SKM-1 (cell line): ENCODE results near the gene GHR.

ENCODE experiments used
- DNase-seq: peaks from one replicate; lab custom pipeline; 2025; ENCODE audit not compliant: unreplicated experiment; lab: John Stamatoyannopoulos, UW

GHR gene

DNA sequence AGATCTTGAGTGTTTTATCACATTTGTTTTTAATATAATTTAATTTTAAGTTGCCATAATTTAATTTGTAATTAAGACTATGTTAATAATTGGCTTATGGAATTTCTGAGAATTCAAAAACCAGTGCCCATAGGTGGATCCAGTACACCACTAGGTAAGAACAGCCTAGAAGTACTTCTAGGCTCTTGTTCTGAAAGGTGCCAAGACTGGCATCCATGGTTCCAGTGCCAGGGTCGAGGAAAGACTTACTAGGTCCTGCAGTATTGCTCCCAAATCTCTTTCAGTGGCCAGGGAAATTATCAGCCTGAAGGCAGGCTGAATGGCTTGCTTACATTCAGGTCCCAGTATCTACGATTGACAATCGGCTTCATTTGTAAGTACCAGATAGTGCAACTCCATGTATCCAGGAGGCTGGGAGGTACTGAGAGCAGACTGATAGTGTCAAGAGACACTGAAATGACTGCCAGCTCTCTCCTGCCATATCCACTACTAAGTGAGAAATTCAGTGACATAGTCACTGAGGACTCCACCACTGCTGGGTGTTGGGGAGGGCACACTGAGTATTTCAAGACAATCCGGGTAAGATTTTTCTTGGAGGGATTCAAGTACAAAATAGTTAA lies 174.2 kb downstream of the GHR start:
- no peak for DNase-seq

DNA sequence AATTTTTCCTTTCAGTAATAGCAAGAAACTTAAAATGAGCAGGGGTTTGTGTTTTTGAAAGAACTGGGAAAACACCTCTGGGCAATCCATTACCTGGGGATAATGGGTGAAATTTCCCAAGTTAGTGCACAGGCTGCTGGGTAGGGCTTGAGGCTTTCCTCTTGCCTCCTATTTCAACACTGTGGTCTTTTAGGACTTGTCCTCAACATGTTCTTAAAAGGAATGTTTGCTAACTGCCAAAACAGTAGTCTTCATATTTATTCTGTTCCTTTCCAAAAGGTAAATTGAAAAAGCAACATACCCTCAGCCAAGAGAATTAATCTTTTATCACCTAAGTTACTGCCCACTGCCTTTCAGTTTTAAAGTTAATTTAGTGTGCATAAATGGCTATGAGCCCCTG lies 175.1 kb downstream of the GHR start:
- DNase-seq = no peak

DNA sequence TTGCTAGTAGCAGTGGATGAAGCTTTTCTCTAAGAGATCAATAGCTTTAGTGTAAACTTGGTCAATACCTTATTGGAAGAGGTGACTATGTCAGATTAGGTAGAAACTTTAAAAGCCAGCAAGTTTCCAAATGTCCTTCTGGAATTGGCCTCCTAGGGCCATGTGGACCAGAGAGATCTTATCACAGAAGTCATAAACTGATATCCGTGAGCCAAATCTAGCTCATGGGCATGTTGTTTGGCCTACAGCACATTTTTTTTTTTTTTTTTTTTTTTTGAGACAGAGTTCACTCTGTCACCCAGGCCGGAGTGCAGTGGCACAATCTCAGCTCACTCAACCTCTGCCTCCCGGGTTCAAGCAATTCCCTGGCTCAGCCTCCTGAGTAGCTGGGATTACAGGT lies 175.9 kb downstream of the GHR start:
- no peak for DNase-seq

DNA sequence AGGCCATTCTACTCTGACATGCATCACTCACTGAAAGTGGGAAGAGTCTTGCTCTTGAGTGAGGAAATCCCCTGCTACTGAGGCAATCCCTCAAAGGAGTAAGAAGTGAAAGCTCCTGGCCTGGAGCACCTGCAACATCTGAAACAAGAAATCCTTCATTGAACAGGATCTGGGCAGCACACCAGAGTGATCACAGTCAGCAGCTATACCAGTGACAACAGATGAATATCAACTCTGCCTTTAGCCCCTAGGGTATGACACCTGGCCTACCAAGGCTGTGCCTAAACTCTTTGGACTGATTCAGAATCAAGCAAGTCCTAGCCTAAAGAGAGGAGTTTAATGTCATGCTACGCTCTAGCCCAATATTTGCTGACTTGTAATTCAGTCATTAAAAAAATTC lies 177.2 kb downstream of the GHR start:
- DNase-seq = no peak

DNA sequence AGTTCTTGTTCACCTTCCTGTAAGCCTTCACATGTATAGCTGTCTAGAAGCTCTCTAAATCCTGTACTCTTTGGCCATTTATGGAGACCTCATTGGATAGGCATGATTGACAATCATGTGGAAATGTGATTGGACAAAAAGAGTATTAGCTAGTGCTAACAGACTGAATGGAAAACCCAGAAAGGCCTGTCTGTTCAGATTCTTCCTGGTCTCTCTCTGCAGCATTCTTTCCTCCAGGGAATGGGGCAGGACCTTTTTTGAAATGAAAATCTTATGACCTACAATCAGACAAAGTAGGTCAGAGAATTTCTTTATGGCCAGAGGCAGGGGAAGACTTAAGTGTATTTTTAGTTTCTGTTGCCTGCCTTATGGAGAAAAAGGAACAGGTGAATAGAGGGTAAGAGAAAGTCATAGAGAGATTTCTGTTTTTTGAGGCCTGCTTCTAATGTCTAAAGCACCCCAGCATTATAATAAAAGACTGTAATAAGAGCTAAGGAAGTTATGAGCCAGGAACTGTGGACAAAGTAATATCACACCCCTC lies 181.0 kb downstream of the GHR start:
- no peak for DNase-seq

DNA sequence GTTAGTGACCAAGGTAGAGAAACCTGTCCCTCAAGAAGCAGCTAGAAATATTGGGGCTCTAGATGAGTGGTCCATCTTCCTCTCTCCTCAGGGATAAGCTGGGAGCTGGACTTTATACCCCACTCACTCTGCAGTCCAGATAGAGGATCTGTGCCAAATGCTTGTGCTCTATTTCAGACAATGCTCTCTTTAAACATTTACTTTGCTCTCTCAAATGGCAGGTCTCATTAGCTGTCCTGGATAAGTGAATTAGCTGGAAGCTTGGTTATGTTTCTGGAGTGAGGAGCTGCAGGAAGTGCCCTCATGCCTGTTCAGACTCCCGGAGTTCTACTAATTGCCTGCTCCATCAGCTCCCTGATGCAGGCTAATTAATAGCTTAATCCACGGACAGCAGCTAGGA lies 182.3 kb downstream of the GHR start:
- DNase-seq = no peak

DNA sequence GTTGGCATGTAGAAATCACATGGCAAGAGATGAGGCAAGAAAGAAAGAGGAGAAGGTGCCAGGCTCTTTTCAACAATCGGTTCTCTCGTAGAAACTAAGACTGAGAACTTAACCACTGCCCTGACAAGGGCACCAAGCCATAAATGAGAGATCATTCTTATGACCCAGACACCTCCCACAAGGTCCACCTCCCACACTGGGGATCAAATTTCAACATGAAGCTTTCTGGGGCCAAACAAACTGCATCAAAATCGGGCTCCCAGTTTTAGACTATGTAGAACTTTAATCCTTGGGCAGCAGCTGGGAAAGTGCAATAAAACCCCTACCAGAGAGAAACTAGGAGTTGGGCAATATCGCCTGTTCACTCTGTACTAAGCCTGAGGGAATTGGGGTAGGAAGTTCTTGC lies 183.2 kb downstream of the GHR start:
- DNase-seq = no peak

DNA sequence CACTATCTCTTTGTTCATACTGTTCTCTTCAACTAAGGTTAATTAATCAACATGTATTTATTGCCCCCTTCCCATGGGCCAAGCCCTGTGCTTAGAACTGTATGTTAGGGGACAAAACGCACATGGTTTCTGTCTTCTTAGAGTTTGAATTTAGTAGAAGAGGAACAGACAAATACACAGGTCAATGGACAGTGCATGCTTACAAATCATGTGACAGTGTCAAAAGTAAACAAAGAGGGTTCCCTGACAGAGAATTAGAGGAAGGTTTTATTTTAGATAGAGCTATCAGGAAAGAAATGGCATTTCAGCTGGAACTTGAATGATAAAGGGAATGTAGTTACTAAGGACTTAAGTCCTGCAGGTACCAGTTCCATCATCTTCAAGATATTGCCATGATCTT lies 188.2 kb downstream of the GHR start:
- DNase-seq = no peak

DNA sequence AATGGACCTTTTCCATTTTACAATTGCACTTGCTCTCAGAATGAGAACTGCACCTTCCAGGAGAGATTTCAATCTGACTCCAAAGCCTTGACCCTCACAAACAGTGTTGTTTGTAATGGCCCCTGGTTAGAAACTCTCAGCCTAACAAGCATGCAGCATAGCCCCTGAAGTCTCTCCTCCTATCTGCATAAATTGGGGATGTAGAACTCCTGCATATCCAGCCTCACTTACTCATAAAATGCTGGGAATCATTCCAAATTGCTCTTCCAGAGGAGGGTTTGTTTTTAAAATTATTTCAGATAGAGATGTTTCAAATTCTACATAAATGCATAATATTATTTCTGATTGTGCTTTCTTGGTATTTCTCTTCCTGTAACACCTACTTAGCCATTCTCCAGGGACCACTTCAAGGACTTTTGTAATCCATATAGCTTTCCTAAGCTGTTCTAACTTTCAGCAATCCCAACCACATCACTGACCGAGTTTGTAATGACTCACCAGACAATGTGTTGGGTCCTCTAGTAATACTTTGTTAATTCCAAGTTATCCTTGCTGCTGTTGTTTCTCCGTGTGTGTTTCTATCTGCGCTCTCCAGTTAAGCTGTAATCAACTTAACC lies 189.6 kb downstream of the GHR start:
- DNase-seq = no peak

DNA sequence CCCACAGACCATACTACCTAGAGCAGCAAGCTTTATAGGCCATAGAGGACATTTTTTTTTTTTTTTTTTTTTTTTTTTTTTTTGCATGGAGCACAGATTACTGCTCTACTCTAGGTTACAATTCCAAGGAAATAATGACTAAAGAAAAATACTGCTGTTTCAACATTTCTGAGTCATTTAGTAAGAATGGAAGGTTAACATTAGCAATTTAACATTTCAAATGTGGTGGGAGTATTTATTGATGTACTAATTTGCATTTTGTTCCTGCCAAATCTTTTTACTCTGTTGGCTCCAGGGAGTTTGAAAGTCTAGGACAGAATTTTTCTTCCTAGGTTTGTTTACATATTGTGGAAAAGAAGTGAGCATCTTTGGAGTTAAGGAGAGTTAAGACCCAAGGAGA lies 191.3 kb downstream of the GHR start:
- DNase-seq = no peak

DNA sequence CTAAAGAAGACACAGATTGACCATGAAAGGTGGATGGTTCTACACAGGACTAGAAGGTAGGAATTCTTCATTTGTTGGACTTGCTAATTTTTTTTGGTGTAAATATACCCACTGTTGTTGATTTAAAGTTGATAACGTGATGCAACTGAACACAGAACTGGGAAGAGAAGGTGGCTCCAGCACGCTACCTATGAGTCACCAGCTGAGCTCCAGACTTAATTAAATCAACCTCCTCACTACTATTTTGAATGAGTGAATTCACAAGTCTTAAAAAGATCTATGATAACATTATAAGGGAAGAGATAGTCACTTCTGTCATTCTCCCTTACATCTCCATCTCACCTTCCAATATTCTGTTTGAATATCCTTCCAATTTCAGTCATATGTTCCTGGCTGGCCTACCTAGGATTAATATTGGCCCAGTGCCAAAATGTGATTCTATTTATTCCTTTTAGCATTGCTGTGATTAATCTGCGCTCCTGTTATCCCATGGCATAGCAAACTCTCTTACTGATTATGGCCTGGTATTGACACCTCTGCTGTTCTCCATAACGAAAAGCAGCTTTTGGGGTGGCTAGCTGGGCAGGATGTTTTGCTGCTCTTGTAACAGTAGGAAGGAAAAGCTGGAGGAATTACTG lies 197.5 kb downstream of the GHR start:
- DNase-seq = no peak

DNA sequence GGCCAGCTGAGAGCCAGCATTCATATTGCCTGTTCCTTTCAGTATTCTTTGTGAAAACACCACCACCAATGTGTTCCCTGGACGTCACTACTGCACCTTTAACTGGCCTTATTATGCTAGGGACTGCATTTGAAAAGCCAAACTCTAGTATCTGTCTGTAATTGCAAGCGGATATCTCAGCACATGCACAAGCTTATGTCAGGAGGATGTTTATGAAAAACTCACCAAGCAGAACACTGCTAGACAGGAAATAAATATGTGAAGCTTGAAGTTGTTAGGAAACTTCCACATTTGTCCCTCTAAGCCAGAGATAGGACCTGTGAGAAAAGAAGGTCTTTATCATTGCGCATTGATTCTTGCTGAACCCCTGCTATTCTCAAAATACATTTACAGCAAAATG lies 198.0 kb downstream of the GHR start:
- DNase-seq = no peak

DNA sequence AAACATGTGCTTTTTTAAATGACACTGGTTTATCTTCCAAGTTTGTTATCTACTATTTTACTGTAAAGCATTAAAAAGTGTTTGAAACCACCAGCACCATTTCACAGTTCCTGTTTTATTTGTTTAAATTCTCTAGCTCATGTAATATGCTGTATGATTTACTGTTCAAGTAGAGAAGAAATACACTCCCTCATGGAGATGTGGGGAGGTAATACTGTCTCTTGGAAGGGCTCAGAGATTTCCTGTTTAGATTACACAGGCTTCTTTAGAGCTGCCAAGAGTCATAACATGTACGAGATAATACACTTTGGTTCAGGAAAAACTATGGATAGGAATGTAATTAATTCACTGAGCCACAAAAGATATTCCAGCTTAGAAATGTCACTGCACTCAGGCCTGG lies 198.4 kb downstream of the GHR start:
- no peak for DNase-seq

DNA sequence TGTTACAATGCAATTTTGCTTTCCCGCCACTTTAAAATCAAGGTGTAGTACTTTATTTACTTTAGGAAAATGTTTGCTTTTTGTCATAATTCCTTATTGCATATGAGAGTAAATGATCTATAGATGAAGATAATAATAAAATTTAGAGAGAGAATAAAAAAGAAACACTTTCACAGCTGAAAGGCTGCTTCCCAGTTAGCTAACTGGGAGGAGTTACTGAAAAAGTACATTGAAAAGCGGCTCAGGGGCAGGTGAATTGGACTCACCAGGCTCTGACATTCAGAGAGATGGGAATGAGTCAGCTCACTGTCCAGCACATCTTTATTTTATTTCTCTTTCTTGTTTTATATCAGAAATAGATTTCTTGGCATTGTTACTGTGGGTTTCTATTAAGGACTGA lies 201.7 kb downstream of the GHR start:
- DNase-seq = no peak

DNA sequence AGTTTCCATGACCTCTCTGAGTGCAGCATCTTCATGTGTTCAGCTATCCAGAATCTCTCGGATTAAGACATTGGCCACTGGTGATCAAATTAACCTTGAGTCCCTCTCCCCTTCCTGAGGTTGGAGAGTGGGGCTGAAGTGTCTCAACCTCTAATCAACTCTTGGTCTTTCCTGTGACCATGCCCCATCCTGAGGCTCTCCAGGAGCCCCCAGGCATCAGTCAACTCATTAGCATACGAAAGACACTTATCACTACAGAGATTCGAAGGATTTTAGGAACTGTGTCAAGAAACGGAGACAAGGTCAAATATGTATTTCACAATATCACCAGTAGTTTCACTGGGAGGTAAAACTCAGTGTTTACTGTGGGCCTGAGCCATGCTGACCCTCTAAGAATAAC lies 203.2 kb downstream of the GHR start:
- DNase-seq = no peak

DNA sequence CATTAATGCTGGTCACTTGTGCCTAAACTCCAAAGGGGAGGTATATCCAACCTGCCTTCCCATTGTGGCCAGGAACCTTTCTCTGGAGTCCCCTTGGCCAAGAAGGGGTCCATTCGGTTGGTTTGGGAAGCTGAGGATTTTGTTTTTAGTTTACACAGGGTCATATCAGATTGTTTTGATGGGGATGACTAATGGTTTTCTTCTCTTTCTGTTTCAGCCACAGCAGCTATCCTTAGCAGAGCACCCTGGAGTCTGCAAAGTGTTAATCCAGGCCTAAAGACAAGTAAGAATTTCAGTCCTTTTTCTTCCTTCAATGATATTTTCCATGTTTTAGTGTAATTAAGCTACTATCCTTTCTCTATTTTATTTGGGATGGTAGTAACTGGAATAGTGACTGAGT lies 205.6 kb downstream of the GHR start:
- DNase-seq = no peak

DNA sequence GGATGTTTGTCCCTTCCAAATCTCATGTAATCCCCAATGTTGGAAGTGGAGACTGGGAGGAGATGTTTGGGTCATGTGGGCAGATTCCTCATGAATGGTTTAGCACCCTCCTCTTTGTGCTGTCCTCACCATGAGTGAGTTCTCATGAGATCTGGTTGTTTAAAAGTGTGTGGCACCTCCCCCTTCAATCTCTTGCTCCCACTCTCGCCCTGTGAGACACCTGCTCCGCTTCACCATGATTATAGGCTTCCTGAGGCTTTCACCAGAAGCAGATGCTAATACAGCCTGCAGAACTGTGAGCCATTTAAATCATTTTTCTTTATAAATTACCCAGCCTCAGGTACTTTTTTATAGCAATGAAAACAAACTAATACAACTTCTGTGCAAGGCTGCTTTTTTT lies 206.0 kb downstream of the GHR start:
- no peak for DNase-seq

DNA sequence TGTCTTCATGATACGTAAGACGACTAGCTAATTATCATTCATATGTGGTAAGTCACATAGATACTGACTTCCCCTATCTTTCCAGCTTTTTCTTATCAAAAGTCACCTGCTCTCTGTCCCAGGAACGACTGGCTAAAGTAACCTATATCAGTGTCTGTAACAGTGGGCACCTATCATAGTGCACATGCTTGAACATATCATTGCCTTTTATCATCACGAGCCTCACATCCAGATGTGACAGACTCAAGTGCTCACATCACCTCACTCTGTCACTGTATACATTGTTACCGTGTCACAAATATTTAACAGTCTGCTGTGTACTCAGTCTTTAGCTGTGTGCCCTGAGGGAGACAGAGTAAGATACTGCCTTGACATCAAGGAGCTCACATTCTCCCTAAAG lies 208.0 kb downstream of the GHR start:
- DNase-seq = no peak

DNA sequence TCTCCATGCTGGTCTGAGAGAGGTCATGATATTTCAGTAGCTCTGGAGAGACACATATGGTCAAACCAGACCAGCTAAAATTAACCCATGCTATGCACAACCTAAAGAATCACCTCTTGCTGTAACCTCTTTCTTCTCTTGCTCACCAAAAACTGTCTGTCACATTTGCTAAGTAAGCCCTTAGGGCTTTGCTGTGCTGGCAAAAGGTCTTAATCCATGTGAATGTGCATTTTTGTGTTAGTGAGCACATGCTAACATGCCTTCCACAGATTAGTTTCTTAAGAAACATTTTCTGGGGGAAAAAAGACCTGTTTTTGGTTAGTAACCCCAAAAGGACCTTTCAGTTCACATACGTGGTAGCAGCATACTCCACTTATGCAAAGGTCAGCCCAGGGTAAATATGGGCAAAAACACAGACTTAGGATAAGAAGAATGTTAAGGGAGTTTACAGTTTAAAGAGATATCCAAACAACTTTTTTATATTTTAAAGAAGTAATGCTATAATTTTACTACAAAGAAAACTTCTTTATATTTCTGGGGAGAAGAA lies 209.2 kb downstream of the GHR start:
- DNase-seq = no peak

DNA sequence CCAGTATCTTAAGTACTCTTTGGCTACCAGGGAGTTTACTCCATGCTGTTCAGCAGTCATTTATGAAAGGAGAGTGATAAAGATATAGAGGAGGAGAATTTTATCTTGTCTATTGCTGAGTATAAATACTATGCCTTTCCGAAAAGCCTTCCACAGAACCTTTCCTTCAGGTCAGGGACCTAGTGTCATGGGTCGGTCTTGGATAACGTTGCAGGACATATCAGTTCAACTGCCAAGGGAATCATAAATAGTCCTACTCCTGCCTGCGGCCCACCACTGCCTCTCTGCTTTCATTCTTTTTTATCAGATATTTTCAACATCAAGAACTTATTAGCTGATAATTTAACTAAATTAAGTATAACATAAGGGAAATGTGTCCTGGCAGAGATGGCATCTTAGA lies 211.3 kb downstream of the GHR start:
- no peak for DNase-seq

DNA sequence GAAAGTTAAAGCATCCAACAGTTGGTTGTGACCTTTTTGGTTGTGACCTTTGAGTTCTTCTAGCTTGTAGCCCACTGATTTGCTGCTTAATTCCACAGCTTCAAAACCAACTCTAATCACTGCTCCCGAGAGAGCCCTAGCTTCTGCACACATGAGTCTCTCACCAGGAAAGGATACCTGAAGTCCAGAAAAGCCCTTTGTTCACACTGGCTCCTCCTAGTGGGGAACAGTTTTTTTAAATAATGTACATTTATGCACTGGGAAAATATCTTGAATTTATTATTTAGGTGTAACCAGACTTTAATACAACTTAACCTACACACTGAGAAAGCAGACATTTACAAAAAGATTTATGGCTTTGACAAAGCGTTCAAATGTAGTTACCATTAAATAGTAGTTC lies 213.2 kb downstream of the GHR start:
- no peak for DNase-seq

DNA sequence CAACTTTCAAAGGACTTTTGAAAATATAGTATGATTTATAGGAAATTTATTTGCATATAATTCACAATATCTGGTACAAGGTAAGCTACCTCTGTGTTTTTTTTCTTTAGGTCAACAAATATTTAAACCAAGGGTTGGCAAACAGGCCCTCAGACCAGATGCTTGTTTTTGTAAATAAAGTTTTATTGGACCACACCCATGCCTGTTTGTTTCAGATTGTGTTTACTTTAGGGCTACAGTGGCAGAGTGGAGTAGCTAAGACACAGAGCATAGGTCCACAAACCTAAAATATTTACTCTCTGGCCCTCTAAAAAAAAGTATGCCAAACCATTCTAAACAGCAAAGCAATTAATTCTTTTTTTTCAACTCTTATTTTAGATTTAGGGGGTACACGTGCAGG lies 213.7 kb downstream of the GHR start:
- no peak for DNase-seq
